Liver (tissue), 3 donors: ENCODE results near the gene TRABD.

Experiments used
- GABPA ChIP-seq, 2 donors: IDR thresholded peaks in 1 of 2; conservative IDR thresholded peaks in 1 of 2; 2 replicates each; pipeline ENCODE4 v1.6.1; 2016; ENCODE audit warnings: antibody characterized with exemption in 2 of 2, mild to moderate bottlenecking in 1 of 2, moderate library complexity in 1 of 2
- RAD21 ChIP-seq, 2 donors: IDR thresholded peaks; 2 replicates each; pipeline ENCODE4 v1.6.1; 2016; ENCODE audit warnings: antibody characterized with exemption in 2 of 2, mild to moderate bottlenecking in 2 of 2
- YY1 ChIP-seq: IDR thresholded peaks from 2 replicates; pipeline ENCODE4 v1.6.1; 2016; ENCODE audit warnings: antibody characterized with exemption, mild to moderate bottlenecking
- TF ChIP-seq, protein P1 (sequence below): fragments of 150-350 bp; IDR thresholded peaks from 2 replicates; pipeline ENCODE4 v1.5.1; 2017; ENCODE audit warnings: improper control_type of control experiment, low read depth, low read length; ENCODE audit not compliant: missing input control
- donor health status: healthy.
- donor health status: healthy.

DNA sequence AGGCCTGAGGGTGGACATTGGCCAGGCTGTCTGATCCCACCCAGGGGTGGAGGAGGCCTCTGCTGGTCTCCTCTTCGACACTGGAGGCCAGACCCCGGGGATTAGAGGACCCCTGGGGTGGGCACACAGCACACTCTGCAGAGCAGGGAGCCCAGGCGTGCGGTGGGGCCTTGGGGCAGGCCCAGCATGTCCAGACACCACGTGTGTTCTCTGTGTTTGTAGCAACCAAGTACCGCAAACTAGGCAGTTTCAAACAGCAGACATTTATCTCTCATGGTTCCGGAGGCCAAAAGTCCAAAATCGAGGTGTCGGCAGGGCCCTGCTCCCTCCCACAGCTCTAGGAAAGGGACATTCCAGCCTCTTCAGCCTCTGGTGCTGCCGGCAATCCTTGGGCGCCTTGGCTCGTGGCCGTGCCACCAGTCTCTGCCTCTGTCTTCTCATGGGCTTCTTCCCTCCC is 13.7 kb upstream of the TRABD start:
- TF ChIP-seq GABPA (IDR thresholded peaks at IDR 0.05 in 1 of 2, conservative IDR thresholded peaks at IDR 0.05 in 1 of 2) (no peak), YY1 (peak; percentile 70), RAD21 (IDR thresholded peaks at IDR 0.05) (no peak)
- TF ChIP-seq, protein P1, sequence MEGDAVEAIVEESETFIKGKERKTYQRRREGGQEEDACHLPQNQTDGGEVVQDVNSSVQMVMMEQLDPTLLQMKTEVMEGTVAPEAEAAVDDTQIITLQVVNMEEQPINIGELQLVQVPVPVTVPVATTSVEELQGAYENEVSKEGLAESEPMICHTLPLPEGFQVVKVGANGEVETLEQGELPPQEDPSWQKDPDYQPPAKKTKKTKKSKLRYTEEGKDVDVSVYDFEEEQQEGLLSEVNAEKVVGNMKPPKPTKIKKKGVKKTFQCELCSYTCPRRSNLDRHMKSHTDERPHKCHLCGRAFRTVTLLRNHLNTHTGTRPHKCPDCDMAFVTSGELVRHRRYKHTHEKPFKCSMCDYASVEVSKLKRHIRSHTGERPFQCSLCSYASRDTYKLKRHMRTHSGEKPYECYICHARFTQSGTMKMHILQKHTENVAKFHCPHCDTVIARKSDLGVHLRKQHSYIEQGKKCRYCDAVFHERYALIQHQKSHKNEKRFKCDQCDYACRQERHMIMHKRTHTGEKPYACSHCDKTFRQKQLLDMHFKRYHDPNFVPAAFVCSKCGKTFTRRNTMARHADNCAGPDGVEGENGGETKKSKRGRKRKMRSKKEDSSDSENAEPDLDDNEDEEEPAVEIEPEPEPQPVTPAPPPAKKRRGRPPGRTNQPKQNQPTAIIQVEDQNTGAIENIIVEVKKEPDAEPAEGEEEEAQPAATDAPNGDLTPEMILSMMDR: no peak
